Stomach (tissue), 4 donors: ENCODE data around the gene ARHGAP12.

ENCODE experiments used
- EP300 ChIP-seq: sonication (generic); formaldehyde crosslinking; IDR thresholded peaks from one replicate; pipeline ENCODE4 v1.6.1; 2017; ENCODE audit warnings: antibody characterized with exemption
- POLR2A ChIP-seq, 4 donors: fragments of 450-650 bp; IDR thresholded peaks; one replicate each; pipeline ENCODE4 v1.6.1; 2016; ENCODE audit warnings: antibody characterized with exemption in 4 of 4, control low read depth in 2 of 4, mild to moderate bottlenecking in 1 of 4, moderate library complexity in 1 of 4
- POLR2AphosphoS5 ChIP-seq, 3 donors: sonication (generic); formaldehyde crosslinking; IDR thresholded peaks; one replicate each; pipeline ENCODE4 v1.6.1; 2016; ENCODE audit warnings: antibody characterized with exemption in 3 of 3
- TF ChIP-seq, protein P1 (sequence below), 7 experiments: fragments of 450-650 bp in 4 of 7; fragments of 200-600 bp in 3 of 7; sonication (generic) in 3 of 7; IDR thresholded peaks; one replicate each; pipeline ENCODE4 v1.5.1; 2016 to 2019; ENCODE audit warnings: antibody characterized with exemption in 7 of 7, control low read depth in 2 of 7, mild to moderate bottlenecking in 1 of 7

DNA sequence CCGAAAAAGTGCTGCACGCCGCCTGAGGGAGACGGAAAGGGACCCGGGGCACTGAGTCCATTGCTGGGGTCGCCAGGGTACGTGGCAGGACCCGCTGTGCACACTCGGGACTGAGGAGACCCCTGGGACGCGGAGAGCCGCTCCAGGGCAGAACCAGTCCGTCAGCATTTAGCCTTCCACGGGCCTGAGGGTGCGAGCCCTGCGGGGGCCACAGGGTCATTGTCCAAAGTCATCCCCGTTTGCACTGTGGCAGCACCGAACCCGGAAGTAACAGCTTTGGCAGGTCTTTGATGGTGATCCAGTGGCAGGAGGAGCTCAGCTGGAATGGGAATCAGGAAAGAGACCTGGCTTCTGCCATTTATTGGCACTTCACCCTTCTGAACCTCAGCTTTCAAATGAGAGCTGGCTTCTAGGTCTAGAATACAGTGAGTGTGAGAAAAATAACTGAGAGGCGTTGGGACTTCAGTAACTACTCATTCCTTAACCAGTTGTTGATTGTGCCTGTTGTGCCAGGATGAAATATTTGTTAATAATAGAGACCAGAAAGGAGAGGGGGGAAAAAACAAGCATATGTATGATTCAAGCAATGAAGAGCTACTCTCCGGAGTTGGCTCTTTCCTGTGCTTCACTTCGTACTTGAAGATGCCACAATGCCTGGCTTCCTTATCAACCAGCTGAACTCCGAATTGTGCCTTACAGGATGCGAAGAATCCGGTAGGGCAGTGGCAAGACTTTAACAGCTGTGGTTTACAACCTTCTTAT, 811 bp upstream of the ARHGAP12 start:
- TF ChIP-seq, protein P1, sequence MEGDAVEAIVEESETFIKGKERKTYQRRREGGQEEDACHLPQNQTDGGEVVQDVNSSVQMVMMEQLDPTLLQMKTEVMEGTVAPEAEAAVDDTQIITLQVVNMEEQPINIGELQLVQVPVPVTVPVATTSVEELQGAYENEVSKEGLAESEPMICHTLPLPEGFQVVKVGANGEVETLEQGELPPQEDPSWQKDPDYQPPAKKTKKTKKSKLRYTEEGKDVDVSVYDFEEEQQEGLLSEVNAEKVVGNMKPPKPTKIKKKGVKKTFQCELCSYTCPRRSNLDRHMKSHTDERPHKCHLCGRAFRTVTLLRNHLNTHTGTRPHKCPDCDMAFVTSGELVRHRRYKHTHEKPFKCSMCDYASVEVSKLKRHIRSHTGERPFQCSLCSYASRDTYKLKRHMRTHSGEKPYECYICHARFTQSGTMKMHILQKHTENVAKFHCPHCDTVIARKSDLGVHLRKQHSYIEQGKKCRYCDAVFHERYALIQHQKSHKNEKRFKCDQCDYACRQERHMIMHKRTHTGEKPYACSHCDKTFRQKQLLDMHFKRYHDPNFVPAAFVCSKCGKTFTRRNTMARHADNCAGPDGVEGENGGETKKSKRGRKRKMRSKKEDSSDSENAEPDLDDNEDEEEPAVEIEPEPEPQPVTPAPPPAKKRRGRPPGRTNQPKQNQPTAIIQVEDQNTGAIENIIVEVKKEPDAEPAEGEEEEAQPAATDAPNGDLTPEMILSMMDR (IDR thresholded peaks at IDR 0.05) = no peak
- no peak for TF ChIP-seq EP300
- TF ChIP-seq POLR2A (IDR thresholded peaks at IDR 0.05) = no peak
- peak in 1 of 3 donors; percentile 38 for TF ChIP-seq POLR2AphosphoS5 (IDR thresholded peaks at IDR 0.05)
